Measurements from ENCODE around the gene PIGQ. TPM values are rescaled to one million over a fixed set of nuclear protein-coding genes. Genes with fewer than 3 reads are reported as not detected.

The PIGQ gene
- total and polyA plus RNA-seq, 8 donors = 14.3 to 217 (median 48.2) TPM

GRCh38 chr16:559411-560203 is 10.2 kb upstream of the PIGQ start:
- peaks cover 19 to 76% (median 39%) of the 10 kb centered on the region in 3 donors for H3K27me3 ChIP-seq
- WGBS, 5 donors = 3 to 19% (median 8%) methylated on average over 29 to 62 of the region's 62 CpGs
- H3K9me3 ChIP-seq = no peaks in the 10 kb centered on the region
- intact Hi-C loops (cut with DNase I; ENCODE audit: low total_unique reads) = no loop called here
- H3K27ac ChIP-seq = no peak overlapping the region
- TF ChIP-seq EP300 (IDR thresholded peaks at IDR 0.05) (no peak), CTCF (IDR thresholded peaks at IDR 0.05) (no peak)
- H3K4me1 ChIP-seq = peaks cover 11 to 19% (median 16%) of the 10 kb centered on the region in 4 donors
- H3K36me3 ChIP-seq = peaks cover 0 to 1% (median under 1%) of the 10 kb centered on the region in 4 donors
- DNase-seq = no peak
- H3K4me3 ChIP-seq = peak overlapping the region in 2 of 4 donors; percentile 3 to 20

GRCh38 chr16:560204-560700 is 9.5 kb upstream of the PIGQ start, which contains the start of gene PRR35:
TSS of gene PRR35 (plus strand) at chr16:560394. CDS start at chr16:563295, 2,901 bp downstream.
- Histone ChIP-seq H3K36me3 (no peaks in the 10 kb centered on the region), H3K9me3 (no peaks in the 10 kb centered on the region), H3K4me3 (peak within 1 kb of the TSS in 3 of 4 donors; percentile 3 to 20 (median 16)), H3K27me3 (peaks cover 19 to 77% (median 39%) of the 10 kb centered on the region in 3 donors), H3K27ac (no peak within 1 kb of the TSS), H3K4me1 (peaks cover 13 to 26% (median 18%) of the 10 kb centered on the region in 4 donors)
- intact Hi-C loops (cut with DNase I; ENCODE audit: low total_unique reads) = no loop called here
- 2 to 4% (median 3%) methylated on average over 25 to 82 of the region's 84 CpGs; no CpG with 5 or more reads in 1 of the 5 donors for WGBS, 5 donors
- DNase-seq = no peak
- TF ChIP-seq POLR2AphosphoS5 (IDR thresholded peaks at IDR 0.05) = no peak
- no peak for TF ChIP-seq CTCF (IDR thresholded peaks at IDR 0.05)

- Histone ChIP-seq H3K27ac (no peak overlapping the region), H3K4me1 (peaks cover 19 to 32% (median 23%) of the 10 kb centered on the region in 4 donors), H3K4me3 (peak overlapping the region in 2 of 4 donors; percentile 16 to 20), H3K36me3 (no peaks in the 10 kb centered on the region), H3K9me3 (no peaks in the 10 kb centered on the region), H3K27me3 (peaks cover 19 to 77% (median 39%) of the 10 kb centered on the region in 3 donors)
- DNase-seq = no peak
- WGBS, 5 donors = 15 to 52% (median 29%) methylated on average over 11 to 53 of the region's 54 CpGs
- intact Hi-C loops (cut with DNase I; ENCODE audit: low total_unique reads) = no loop called here
- TF ChIP-seq POLR2AphosphoS5 (IDR thresholded peaks at IDR 0.05) (no peak), EP300 (IDR thresholded peaks at IDR 0.05) (no peak), CTCF (IDR thresholded peaks at IDR 0.05) (no peak), POLR2A (IDR thresholded peaks at IDR 0.05) (no peak)
These were observed 8.9 kb upstream of the PIGQ start for GRCh38 chr16:560701-561412.

GRCh38 chr16:561413-561794 is 8.4 kb upstream of the PIGQ start:
- Histone ChIP-seq H3K36me3 (no peaks in the 10 kb centered on the region), H3K4me3 (no peak overlapping the region), H3K27me3 (peaks cover 19 to 77% (median 39%) of the 10 kb centered on the region in 3 donors), H3K4me1 (peaks cover 24 to 37% (median 29%) of the 10 kb centered on the region in 4 donors), H3K27ac (no peak overlapping the region), H3K9me3 (no peaks in the 10 kb centered on the region)
- WGBS, 5 donors = 63 to 79% (median 68%) methylated on average over 5 to 15 of the region's 15 CpGs
- DNase-seq = no peak
- no peak for TF ChIP-seq EP300 (IDR thresholded peaks at IDR 0.05)
- no peak for TF ChIP-seq CTCF (IDR thresholded peaks at IDR 0.05)
- TF ChIP-seq POLR2AphosphoS5 (IDR thresholded peaks at IDR 0.05) = no peak
- no peak for TF ChIP-seq POLR2A (IDR thresholded peaks at IDR 0.05)
- intact Hi-C loops (cut with DNase I; ENCODE audit: low total_unique reads) = no loop called here
